A673 (cell line): ENCODE measurements around the gene CDSN. TPM values are rescaled to one million over a fixed set of nuclear protein-coding genes. Genes with fewer than 3 reads are reported as not detected.

Experiments
- Bru-seq: library from RNA; stranded (reverse); fragments of 400-500 nt; gene quantifications from one replicate; lab custom pipeline; 2021; lab: Mats Ljungman, UMichigan
- BruChase-seq, 2 experiments: library from RNA; stranded (reverse); fragments of 400-500 nt; gene quantifications; one replicate each; lab custom pipeline; 2021; lab: Mats Ljungman, UMichigan
- BruUV-seq: library from RNA; stranded (reverse); fragments of 400-500 nt; replicated peaks from 2 replicates; lab custom pipeline; 2021; lab: Mats Ljungman, UMichigan
- CTCF ChIA-PET: fragments of 300-600 bp; sonication (Branson Sonifier 250); formaldehyde crosslinking; loops from one replicate; lab custom pipeline; 2022; ENCODE audit warnings: antibody characterized with exemption; lab: Charles Lee
- POLR2A ChIA-PET: fragments of 300-600 bp; sonication (Branson Sonifier 250); formaldehyde crosslinking; loops from one replicate; lab custom pipeline; 2022; ENCODE audit warnings: antibody characterized with exemption; ENCODE audit not compliant: low non-redundant PET; lab: Charles Lee
- DNase-seq: peaks from one replicate; pipeline ENCODE4 v3.0.0-alpha.2; 2015; ENCODE audit warnings: low spot score
- H3K27ac ChIP-seq: fragments of 200-600 bp; sonication (generic); 2 replicates; pipeline ENCODE4 v1.5.1; 2016; ENCODE audit warnings: mixed run types, low read depth, mild to moderate bottlenecking, mixed read lengths, antibody characterized with exemption, low read length; ENCODE audit not compliant: poor library complexity, severe bottlenecking
- H3K27me3 ChIP-seq: fragments of 200-600 bp; sonication (generic); replicated peaks from 2 replicates; pipeline ENCODE4 v1.6.1; 2017; ENCODE audit warnings: mixed run types, low read depth, mild to moderate bottlenecking, mixed read lengths, antibody characterized with exemption, low read length; ENCODE audit not compliant: insufficient read depth, poor library complexity
- H3K36me3 ChIP-seq: fragments of 200-600 bp; sonication (generic); 2 replicates; pipeline ENCODE4 v1.6.1; 2016; ENCODE audit warnings: mixed run types, mild to moderate bottlenecking, mixed read lengths, antibody characterized with exemption, low read length; ENCODE audit not compliant: insufficient read depth, poor library complexity, severe bottlenecking
- H3K4me1 ChIP-seq: fragments of 200-600 bp; sonication (generic); 2 replicates; pipeline ENCODE4 v1.6.1; 2017; ENCODE audit warnings: mixed run types, mild to moderate bottlenecking, mixed read lengths, antibody characterized with exemption, low read length; ENCODE audit not compliant: insufficient read depth, poor library complexity, severe bottlenecking
- H3K4me3 ChIP-seq: fragments of 200-600 bp; sonication (generic); 2 replicates; pipeline ENCODE4 v1.5.1; 2016; ENCODE audit warnings: low read depth, mixed run types, mild to moderate bottlenecking, mixed read lengths, low read length; ENCODE audit not compliant: poor library complexity, severe bottlenecking
- H3K9me3 ChIP-seq: fragments of 200-600 bp; sonication (generic); 2 replicates; pipeline ENCODE4 v1.6.1; 2016; ENCODE audit warnings: mixed run types, low read depth, mild to moderate bottlenecking, mixed read lengths, antibody characterized with exemption, low read length; ENCODE audit not compliant: poor library complexity, severe bottlenecking
- EZH2 ChIP-seq: fragments of 200-600 bp; sonication (generic); IDR thresholded peaks from 2 replicates; pipeline ENCODE4 v1.6.1; 2017; ENCODE audit warnings: borderline replicate concordance, low read depth, mild to moderate bottlenecking, mixed read lengths, antibody characterized with exemption, low read length; ENCODE audit not compliant: poor library complexity, severe bottlenecking
- intact Hi-C: fragments of 100-400 bp; cut with micrococcal nuclease; formaldehyde crosslinking; loops from one replicate; pipeline ENCODE4 v1.10.0; 2022; ENCODE audit not compliant: unreplicated experiment
- long read RNA-seq: library from polyadenylated mRNA; stranded (forward); transcript quantifications from one replicate; pipeline ENCODE4 v2.0.0, GENCODE V29; 2022
- total RNA-seq: library from RNA; stranded (reverse); gene quantifications from 2 replicates; pipeline ENCODE4 v1.2.3, GENCODE V29; 2021
- TF ChIP-seq, protein P1 (sequence below): fragments of 300-800, 200-600 bp; sonication (generic); conservative IDR thresholded peaks from 2 replicates; pipeline ENCODE4 v1.5.1; 2017; ENCODE audit warnings: low read depth, mild to moderate bottlenecking, antibody characterized with exemption, low read length, moderate library complexity, mixed read lengths

Gene CDSN, protein sequence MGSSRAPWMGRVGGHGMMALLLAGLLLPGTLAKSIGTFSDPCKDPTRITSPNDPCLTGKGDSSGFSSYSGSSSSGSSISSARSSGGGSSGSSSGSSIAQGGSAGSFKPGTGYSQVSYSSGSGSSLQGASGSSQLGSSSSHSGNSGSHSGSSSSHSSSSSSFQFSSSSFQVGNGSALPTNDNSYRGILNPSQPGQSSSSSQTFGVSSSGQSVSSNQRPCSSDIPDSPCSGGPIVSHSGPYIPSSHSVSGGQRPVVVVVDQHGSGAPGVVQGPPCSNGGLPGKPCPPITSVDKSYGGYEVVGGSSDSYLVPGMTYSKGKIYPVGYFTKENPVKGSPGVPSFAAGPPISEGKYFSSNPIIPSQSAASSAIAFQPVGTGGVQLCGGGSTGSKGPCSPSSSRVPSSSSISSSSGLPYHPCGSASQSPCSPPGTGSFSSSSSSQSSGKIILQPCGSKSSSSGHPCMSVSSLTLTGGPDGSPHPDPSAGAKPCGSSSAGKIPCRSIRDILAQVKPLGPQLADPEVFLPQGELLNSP
- total RNA-seq (not detected in 2 replicates), Bru-seq, nascent RNA (not detected), BruChase-seq, experiment 1, labeled RNA remaining after a 2-hour chase (not detected), BruChase-seq, experiment 2, labeled RNA remaining after a 6-hour chase (not detected)
- long read RNA-seq: 0 reads

DNA sequence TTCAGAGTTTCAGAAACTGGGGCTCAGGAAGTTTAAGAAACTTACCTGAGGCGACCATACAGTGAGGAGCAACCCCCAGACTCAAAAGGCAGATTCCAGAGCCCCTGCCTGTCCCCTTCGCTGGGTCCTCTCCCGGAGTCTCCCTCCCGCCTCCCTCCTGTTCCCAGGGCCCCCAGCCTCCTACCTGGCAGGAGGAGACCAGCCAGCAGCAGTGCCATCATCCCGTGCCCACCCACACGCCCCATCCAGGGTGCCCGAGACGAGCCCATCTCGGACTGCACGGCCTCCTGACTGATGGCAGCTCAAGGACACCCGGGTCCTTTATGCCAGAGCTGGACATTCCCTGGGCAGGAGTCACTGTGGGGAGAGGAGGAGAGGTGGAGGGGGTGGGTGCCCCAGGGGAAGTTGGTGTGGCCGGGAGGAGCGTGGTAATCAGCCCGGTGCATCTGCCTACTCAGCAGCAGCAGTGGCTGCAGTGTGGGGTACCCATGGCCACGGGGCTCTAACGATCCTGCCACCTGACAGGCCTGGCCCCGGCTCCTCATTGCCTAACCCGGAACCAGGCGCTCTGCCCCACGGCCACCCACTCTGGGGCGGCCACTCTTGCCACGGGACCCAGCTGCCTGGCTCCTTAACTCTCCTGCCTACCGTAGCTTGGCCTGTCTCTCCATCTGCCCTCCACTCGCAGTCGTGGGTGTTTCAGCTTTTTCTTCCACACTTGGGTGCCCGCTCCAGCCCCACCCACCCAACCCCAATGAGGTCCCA lies at the start of gene CDSN:
TSS of gene CDSN (minus strand) at position 296 of the 765 bp plus-strand sequence. CDS start at position 269, 27 bp downstream.
- Histone ChIP-seq H3K36me3 (no peaks in the 10 kb centered on the region), H3K9me3 (no peaks in the 10 kb centered on the region), H3K4me3 (no peak within 1 kb of the TSS), H3K27ac (no peak within 1 kb of the TSS), H3K27me3 (no peaks in the 10 kb centered on the region), H3K4me1 (peaks cover 5% of the 10 kb centered on the region)
- intact Hi-C loops: no loop called here
- ChIA-PET POLR2A (no interaction called here), CTCF (no interaction called here)
- no TSS peak for BruUV-seq
- TF ChIP-seq, protein P1, sequence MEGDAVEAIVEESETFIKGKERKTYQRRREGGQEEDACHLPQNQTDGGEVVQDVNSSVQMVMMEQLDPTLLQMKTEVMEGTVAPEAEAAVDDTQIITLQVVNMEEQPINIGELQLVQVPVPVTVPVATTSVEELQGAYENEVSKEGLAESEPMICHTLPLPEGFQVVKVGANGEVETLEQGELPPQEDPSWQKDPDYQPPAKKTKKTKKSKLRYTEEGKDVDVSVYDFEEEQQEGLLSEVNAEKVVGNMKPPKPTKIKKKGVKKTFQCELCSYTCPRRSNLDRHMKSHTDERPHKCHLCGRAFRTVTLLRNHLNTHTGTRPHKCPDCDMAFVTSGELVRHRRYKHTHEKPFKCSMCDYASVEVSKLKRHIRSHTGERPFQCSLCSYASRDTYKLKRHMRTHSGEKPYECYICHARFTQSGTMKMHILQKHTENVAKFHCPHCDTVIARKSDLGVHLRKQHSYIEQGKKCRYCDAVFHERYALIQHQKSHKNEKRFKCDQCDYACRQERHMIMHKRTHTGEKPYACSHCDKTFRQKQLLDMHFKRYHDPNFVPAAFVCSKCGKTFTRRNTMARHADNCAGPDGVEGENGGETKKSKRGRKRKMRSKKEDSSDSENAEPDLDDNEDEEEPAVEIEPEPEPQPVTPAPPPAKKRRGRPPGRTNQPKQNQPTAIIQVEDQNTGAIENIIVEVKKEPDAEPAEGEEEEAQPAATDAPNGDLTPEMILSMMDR: no peak
- DNase-seq: no peak

DNA sequence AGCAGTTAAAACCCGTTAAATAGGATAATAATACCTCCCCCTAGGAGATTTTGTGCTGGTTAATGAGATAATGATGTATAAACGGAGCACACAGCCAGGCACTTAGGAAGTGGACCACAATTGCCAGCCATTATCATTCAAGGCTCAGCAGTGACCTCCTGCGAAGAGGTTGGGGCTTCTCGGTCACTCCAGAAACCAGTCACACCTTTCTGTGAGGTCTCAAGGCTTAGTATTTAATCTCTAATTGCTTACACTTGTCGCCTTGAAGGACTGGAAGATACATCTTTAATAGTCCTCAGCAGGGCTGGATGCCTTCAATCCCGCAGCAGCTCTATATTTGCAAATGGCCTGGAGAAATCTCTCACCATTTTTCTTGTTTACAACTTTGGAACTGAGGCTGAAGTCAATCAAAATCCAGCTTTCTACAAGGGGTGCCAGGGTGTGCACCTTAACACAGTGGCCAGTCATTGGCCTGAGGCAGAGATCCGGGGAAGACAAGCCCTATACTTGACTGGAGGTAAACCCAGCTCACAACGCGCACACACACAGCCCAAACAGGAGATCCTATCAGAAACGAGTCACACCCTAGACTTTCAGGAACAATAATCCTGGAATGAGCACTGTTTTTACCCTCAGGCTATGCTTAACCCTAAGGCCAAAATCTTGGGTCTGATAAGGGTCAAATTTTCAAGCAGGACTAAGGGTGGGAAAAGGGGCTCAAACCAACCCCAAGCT lies 49.0 kb upstream of the CDSN start:
- H3K36me3 ChIP-seq: no peaks in the 10 kb centered on the region
- H3K27me3 ChIP-seq: no peaks in the 10 kb centered on the region
- ChIA-PET POLR2A (interaction anchor here (0.6 kb wide), 1 partner anchor 877 kb away, joined by 3 read pairs; no protein-coding TSS in a partner anchor), CTCF (interaction anchor here (0.6 kb wide), 1 partner anchor 32 kb away, joined by 3 read pairs; no protein-coding TSS in a partner anchor)
- BruUV-seq: no TSS peak
- intact Hi-C loops: no loop called here
- no peak overlapping the region for H3K27ac ChIP-seq
- H3K9me3 ChIP-seq: no peaks in the 10 kb centered on the region
- no peaks in the 10 kb centered on the region for H3K4me1 ChIP-seq
- no peak overlapping the region for H3K4me3 ChIP-seq
- TF ChIP-seq, protein P1: no peak
- TF ChIP-seq EZH2: no peak
- DNase-seq: no peak

DNA sequence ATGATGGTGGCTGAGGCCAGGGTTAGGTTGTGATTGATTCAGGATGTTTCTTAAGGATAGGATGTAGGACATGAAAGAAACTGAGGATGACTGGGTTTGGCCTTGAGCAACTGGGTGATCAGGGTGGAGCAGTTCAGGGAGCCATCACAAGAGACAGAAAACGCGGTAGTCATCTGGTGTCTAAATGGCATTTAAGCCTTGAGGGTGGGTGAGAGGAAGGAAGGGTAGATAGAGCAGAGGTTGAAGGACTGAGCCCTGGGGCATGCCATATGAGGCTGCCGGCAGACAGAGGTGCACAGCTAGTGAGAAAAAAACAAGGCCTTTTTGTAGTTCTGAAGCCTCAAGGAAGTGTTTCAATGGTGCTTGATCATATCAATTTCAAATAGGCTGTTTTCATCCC lies 48.4 kb upstream of the CDSN start:
- no TSS peak for BruUV-seq
- no peaks in the 10 kb centered on the region for H3K9me3 ChIP-seq
- H3K36me3 ChIP-seq: peaks cover 1% of the 10 kb centered on the region
- DNase-seq: no peak
- CTCF ChIA-PET: no interaction called here
- POLR2A ChIA-PET: interaction anchor here (0.7 kb wide), 1 partner anchor 380 kb away, joined by 3 read pairs; no protein-coding TSS in a partner anchor
- no peak overlapping the region for H3K4me3 ChIP-seq
- intact Hi-C loops: no loop called here
- H3K4me1 ChIP-seq: no peaks in the 10 kb centered on the region
- H3K27ac ChIP-seq: no peak overlapping the region
- TF ChIP-seq, protein P1: no peak
- TF ChIP-seq EZH2: no peak
- no peaks in the 10 kb centered on the region for H3K27me3 ChIP-seq
